Erythroblast (primary cell): Measurements from ENCODE around the gene TRAPPC12.

Experiments used
- GATA1 ChIP-seq: IDR thresholded peaks from 2 replicates; pipeline ENCODE4 v1.6.1; 2011; ENCODE audit warnings: low read depth, mild to moderate bottlenecking, control low read depth, low read length, moderate library complexity
- POLR2A ChIP-seq: IDR thresholded peaks from 2 replicates; pipeline ENCODE4 v1.6.1; 2011; ENCODE audit warnings: mild to moderate bottlenecking, low read length

GRCh38 chr2:3406501-3406900, 27.0 kb downstream of the TRAPPC12 start:
- no peak for TF ChIP-seq POLR2A
- no peak for TF ChIP-seq GATA1
